Raji (cell line): Measurements from ENCODE around the gene B3GALT2.

Source experiments
- POLR2A ChIP-seq: IDR thresholded peaks from 2 replicates; pipeline ENCODE4 v1.6.1; 2011; ENCODE audit warnings: low read depth, low read length, control low read depth; ENCODE audit not compliant: insufficient read depth

Gene B3GALT2

GRCh38 chr1:193142409-193142808, 44.0 kb downstream of the B3GALT2 start:
- no peak for TF ChIP-seq POLR2A

GRCh38 chr1:193141804-193142203, 44.6 kb downstream of the B3GALT2 start:
- TF ChIP-seq POLR2A, result no peak

GRCh38 chr1:193140254-193140653, 46.2 kb downstream of the B3GALT2 start:
- TF ChIP-seq POLR2A, result no peak

- no peak for TF ChIP-seq POLR2A
Measured at GRCh38 chr1:193131266-193131860, 55.0 kb downstream of the B3GALT2 start.
